Activated T-cell treated with anti-CD3 and anti-CD28 coated beads for 1 hour (primary cell): ENCODE measurements around the gene RNF151.
"Not testable (repeated sequence)": the region's sequence is repeated elsewhere in the genome, so short reads cannot be mapped to it uniquely, and the experiment has no call there.

Source experiments
- DNase-seq: peaks from one replicate; pipeline ENCODE4 v3.0.0-alpha.2; 2020; ENCODE audit warnings: low read depth

RNF151 gene

GRCh38 chr16:2009164-2009711 lies 42.6 kb downstream of the RNF151 start:
- DNase-seq, result no peak

DNA sequence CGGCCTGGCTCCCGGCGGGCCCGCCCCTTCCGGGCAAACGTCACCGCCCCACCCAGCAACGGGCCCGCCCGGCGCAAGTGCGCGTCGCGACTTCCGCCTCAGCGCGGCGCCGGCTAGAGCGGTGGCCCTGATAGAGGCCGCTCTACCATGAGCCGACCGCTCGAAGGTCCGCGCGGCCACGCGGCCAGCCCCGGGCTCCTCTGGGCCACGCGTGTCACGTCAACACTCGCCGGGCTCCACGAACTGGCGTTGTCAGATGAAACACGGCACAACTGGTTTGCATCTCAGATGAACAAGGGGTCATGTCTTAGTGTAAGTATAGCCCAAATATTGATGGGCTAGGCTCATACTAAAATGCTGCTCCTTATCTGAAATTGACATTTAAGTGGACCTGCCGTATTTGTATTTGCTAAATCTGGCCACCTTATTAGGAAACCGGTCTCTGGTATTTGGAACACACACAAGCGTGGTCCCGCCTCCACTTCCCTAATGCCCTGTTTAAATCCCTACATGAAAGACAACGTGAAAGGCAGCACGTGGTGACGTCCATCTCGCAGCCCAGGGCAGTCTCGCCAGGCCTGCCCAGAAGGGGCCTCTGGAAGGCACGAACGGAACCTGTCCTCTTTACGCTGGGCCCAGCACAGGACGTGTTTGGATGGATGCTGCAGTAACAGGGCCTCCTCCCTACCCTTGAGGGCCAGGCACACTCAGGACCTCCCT lies 43.3 kb downstream of the RNF151 start, which contains the start of gene ZNF598:
TSS of gene ZNF598 (minus strand) at position 31 of the 720 bp plus-strand sequence.
- peak; percentile 75 for DNase-seq

DNA sequence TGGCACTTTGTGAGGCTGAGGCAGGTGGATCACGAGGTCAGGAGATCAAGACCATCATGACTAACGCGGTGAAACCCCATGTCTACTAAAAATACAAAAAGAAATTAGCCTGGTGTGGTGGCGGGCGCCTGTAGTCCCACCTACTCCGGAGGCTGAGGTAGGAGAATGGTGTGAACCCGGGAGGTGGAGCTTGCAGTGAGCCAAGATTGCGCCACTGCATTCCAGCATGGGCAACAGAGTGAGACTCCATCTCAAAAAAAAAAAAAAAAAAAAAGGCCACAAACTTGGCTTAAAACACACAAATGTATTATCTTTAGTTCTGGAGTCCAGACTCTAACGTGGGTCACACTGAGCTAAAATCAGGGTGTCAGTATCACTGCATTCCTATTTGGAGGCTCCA lies 45.1 kb downstream of the RNF151 start:
- DNase-seq, result not testable (repeated sequence)

DNA sequence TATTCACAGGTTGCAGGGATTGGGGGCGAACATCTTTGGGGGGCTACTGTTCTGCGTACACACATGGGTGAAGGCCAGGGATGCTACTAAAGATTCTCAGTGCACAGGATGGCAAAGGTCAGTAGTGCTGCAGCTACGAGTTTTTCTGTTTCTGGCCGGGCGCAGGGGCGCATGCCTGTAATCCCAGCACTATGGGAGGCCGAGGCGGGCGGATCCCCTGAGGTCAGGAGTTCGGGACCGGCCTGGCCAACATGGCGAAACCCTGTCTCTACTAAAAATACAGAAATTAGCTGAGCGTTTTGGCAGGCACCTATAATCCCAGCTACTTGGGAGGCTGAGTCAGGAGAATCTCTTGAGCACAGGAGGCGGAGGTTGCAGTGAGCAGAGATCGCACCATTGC lies 46.9 kb downstream of the RNF151 start:
- DNase-seq, result no peak

- DNase-seq, result no peak
Observed at GRCh38 chr16:2015117-2015946, 48.7 kb downstream of the RNF151 start.

DNA sequence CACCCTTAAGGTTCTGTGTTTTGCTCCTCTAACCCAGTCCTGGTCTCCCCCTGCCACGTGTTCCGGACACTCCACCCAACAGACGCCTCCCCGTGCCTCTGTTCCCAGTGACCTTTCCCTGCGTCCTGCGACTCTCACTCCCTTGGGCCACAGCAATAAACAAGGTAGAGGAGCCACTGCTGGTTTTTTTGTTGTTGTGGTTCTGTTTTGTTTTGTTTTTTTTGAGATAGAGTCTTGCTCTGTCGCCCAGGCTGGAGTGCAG lies 49.2 kb downstream of the RNF151 start:
- no peak for DNase-seq

DNA sequence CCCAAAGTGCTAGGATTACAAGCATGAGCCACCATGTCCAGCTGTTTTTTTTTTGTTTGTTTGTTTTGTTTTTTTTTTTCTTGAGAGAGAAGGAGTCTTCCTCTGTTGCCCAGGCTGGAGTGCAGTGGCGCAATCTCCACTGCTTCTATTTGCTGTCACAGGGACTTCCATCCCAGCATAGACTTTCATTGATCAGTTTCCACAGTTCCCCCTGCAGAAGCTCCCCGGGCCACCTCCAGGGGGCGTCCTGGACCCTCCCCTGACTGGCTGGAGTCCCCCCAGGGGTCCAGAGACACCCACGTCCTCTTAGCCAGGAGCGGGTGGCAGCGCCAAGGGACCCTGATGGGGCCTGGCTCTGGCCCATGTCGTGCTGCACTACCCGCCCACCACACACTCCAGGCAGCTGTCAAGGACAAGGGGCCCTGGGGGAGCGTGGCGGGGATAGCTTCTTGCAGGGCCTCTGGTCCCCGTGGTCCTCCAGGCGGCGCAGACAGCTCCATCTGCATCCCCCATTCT lies 49.8 kb downstream of the RNF151 start:
- no peak for DNase-seq
